ENCODE data around the gene HRH3. TPM values are rescaled to one million over a fixed set of nuclear protein-coding genes. Genes with fewer than 3 reads are reported as not detected.

HRH3 gene
- 1.7 and 2.8 TPM in 2 replicates for polyA plus RNA-seq
- 2.4 and 3.2 TPM in 2 replicates for polyA minus RNA-seq

GRCh38 chr20:62219992-62220665 lies at the start of gene HRH3:
HRH3 (minus strand) TSS chr20:62220278; CDS start chr20:62219970, 308 bp downstream.
- H2AFZ ChIP-seq (ENCODE audit: low read depth, low read length) = no peak within 1 kb of the TSS
- no peaks in the 10 kb centered on the region for H4K20me1 ChIP-seq (ENCODE audit: insufficient read depth)
- no peaks in the 10 kb centered on the region for H3K9me2 ChIP-seq (ENCODE audit: insufficient read depth, low read length)
- H3K9ac ChIP-seq (ENCODE audit: low read length) = peak within 1 kb of the TSS; percentile 61
- no peak within 1 kb of the TSS for H3K27ac ChIP-seq (ENCODE audit: low read length)
- H3F3A ChIP-seq (ENCODE audit: insufficient read depth, low read length, poor library complexity, severe bottlenecking) = no peaks in the 10 kb centered on the region
- peaks cover 39% of the 10 kb centered on the region for H3K27me3 ChIP-seq (ENCODE audit: insufficient read depth, low read depth, low read length)
- TF ChIP-seq EZH2 (IDR thresholded peaks at IDR 0.05; ENCODE audit: borderline replicate concordance, insufficient read depth, low read length, poor library complexity, severe bottlenecking) (no peak), POLR2AphosphoS5 (IDR thresholded peaks at IDR 0.05) (peak; percentile 66), SMC3 (conservative IDR thresholded peaks at IDR 0.05; ENCODE audit: poor library complexity) (no peak), EP300 (conservative IDR thresholded peaks at IDR 0.05; ENCODE audit: poor library complexity, severe bottlenecking) (no peak), MXI1 (conservative IDR thresholded peaks at IDR 0.05; ENCODE audit: poor library complexity, severe bottlenecking) (no peak), TAF1 (IDR thresholded peaks at IDR 0.05; ENCODE audit: low read depth) (no peak), RAD21 (conservative IDR thresholded peaks at IDR 0.05) (no peak)
- TF ChIP-seq, protein P1, sequence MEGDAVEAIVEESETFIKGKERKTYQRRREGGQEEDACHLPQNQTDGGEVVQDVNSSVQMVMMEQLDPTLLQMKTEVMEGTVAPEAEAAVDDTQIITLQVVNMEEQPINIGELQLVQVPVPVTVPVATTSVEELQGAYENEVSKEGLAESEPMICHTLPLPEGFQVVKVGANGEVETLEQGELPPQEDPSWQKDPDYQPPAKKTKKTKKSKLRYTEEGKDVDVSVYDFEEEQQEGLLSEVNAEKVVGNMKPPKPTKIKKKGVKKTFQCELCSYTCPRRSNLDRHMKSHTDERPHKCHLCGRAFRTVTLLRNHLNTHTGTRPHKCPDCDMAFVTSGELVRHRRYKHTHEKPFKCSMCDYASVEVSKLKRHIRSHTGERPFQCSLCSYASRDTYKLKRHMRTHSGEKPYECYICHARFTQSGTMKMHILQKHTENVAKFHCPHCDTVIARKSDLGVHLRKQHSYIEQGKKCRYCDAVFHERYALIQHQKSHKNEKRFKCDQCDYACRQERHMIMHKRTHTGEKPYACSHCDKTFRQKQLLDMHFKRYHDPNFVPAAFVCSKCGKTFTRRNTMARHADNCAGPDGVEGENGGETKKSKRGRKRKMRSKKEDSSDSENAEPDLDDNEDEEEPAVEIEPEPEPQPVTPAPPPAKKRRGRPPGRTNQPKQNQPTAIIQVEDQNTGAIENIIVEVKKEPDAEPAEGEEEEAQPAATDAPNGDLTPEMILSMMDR (IDR thresholded peaks at IDR 0.05; ENCODE audit: poor library complexity, severe bottlenecking) = no peak
- TF ChIP-seq, protein P2, sequence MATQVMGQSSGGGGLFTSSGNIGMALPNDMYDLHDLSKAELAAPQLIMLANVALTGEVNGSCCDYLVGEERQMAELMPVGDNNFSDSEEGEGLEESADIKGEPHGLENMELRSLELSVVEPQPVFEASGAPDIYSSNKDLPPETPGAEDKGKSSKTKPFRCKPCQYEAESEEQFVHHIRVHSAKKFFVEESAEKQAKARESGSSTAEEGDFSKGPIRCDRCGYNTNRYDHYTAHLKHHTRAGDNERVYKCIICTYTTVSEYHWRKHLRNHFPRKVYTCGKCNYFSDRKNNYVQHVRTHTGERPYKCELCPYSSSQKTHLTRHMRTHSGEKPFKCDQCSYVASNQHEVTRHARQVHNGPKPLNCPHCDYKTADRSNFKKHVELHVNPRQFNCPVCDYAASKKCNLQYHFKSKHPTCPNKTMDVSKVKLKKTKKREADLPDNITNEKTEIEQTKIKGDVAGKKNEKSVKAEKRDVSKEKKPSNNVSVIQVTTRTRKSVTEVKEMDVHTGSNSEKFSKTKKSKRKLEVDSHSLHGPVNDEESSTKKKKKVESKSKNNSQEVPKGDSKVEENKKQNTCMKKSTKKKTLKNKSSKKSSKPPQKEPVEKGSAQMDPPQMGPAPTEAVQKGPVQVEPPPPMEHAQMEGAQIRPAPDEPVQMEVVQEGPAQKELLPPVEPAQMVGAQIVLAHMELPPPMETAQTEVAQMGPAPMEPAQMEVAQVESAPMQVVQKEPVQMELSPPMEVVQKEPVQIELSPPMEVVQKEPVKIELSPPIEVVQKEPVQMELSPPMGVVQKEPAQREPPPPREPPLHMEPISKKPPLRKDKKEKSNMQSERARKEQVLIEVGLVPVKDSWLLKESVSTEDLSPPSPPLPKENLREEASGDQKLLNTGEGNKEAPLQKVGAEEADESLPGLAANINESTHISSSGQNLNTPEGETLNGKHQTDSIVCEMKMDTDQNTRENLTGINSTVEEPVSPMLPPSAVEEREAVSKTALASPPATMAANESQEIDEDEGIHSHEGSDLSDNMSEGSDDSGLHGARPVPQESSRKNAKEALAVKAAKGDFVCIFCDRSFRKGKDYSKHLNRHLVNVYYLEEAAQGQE (IDR thresholded peaks at IDR 0.05; ENCODE audit: borderline replicate concordance) = peak; percentile 68
- H3K9me3 ChIP-seq (ENCODE audit: low read length) = no peaks in the 10 kb centered on the region
- no peaks in the 10 kb centered on the region for H3K79me2 ChIP-seq (replicated peaks; ENCODE audit: insufficient read depth, low read length)
- H3K36me3 ChIP-seq (ENCODE audit: insufficient read depth, low read length) = no peaks in the 10 kb centered on the region
- H3K4me3 ChIP-seq (ENCODE audit: low read length) = peak within 1 kb of the TSS; percentile 78
- H3K4me2 ChIP-seq (ENCODE audit: low read length) = peak within 1 kb of the TSS; percentile 75

- Histone ChIP-seq H4K20me1 (ENCODE audit: insufficient read depth) (no peaks in the 10 kb centered on the region), H3K9ac (ENCODE audit: low read length) (no peak overlapping the region), H3K27me3 (ENCODE audit: insufficient read depth, low read depth, low read length) (no peaks in the 10 kb centered on the region), H3K36me3 (ENCODE audit: insufficient read depth, low read length) (no peaks in the 10 kb centered on the region), H3K4me2 (ENCODE audit: low read length) (no peak overlapping the region), H3K9me2 (ENCODE audit: insufficient read depth, low read length) (no peaks in the 10 kb centered on the region), H3F3A (ENCODE audit: insufficient read depth, low read length, poor library complexity, severe bottlenecking) (no peaks in the 10 kb centered on the region), H3K4me3 (ENCODE audit: low read length) (no peak overlapping the region), H3K9me3 (ENCODE audit: low read length) (no peaks in the 10 kb centered on the region), H2AFZ (ENCODE audit: low read depth, low read length) (no peak overlapping the region), H3K27ac (ENCODE audit: low read length) (no peak overlapping the region), H3K79me2 (replicated peaks; ENCODE audit: insufficient read depth, low read length) (no peaks in the 10 kb centered on the region)
- TF ChIP-seq TAF1 (IDR thresholded peaks at IDR 0.05; ENCODE audit: low read depth) (no peak), SMC3 (conservative IDR thresholded peaks at IDR 0.05; ENCODE audit: poor library complexity) (no peak), RAD21 (conservative IDR thresholded peaks at IDR 0.05) (no peak), POLR2AphosphoS5 (IDR thresholded peaks at IDR 0.05) (no peak)
- TF ChIP-seq, protein P2 (IDR thresholded peaks at IDR 0.05; ENCODE audit: borderline replicate concordance) = no peak
Observed at GRCh38 chr20:62269871-62270270, 49.8 kb upstream of the HRH3 start.
